GM12875 (cell line): ENCODE measurements around the gene SMYD2.

Source experiments
- H3K4me3 ChIP-seq: one replicate; pipeline ENCODE4 v1.5.1; 2011; ENCODE audit warnings: low read depth, low read length, control low read depth
- CTCF ChIP-seq: IDR thresholded peaks from 2 replicates; pipeline ENCODE4 v1.5.1; 2011; ENCODE audit warnings: low read depth, mild to moderate bottlenecking, control low read depth, inconsistent platforms, low read length, moderate library complexity, borderline replicate concordance; ENCODE audit not compliant: insufficient read depth

SMYD2 gene

GRCh38 chr1:214281021-214281719 is at the start of gene SMYD2:
Gene SMYD2 (plus strand): TSS chr1:214281159. CDS start chr1:214281255, 96 bp downstream.
- no peak for TF ChIP-seq CTCF
- peak within 1 kb of the TSS; percentile 62 for H3K4me3 ChIP-seq

- H3K4me3 ChIP-seq = no peak overlapping the region
- no peak for TF ChIP-seq CTCF
Observed at GRCh38 chr1:214233856-214234634, 46.9 kb upstream of the SMYD2 start.

GRCh38 chr1:214234635-214235025 is 46.3 kb upstream of the SMYD2 start:
- no peak overlapping the region for H3K4me3 ChIP-seq
- no peak for TF ChIP-seq CTCF

- H3K4me3 ChIP-seq = no peak overlapping the region
- TF ChIP-seq CTCF = no peak
Observed at GRCh38 chr1:214236477-214236876, 44.5 kb upstream of the SMYD2 start.

- H3K4me3 ChIP-seq = no peak overlapping the region
- TF ChIP-seq CTCF = no peak
Observed at GRCh38 chr1:214241060-214241459, 39.9 kb upstream of the SMYD2 start.

GRCh38 chr1:214244252-214244651 is 36.7 kb upstream of the SMYD2 start:
- H3K4me3 ChIP-seq = no peak overlapping the region
- no peak for TF ChIP-seq CTCF

GRCh38 chr1:214244841-214245240 is 36.1 kb upstream of the SMYD2 start:
- TF ChIP-seq CTCF = no peak
- no peak overlapping the region for H3K4me3 ChIP-seq
